GM18511 (cell line): ENCODE results near the gene EWSR1.

ENCODE experiments used
- ATAC-seq: cut with Tn5 transposase; IDR thresholded peaks from one replicate; pipeline ENCODE4 v1.9.1; 2021; ENCODE audit warnings: mild to moderate bottlenecking, moderate library complexity; ENCODE audit not compliant: unreplicated experiment

The EWSR1 gene

DNA sequence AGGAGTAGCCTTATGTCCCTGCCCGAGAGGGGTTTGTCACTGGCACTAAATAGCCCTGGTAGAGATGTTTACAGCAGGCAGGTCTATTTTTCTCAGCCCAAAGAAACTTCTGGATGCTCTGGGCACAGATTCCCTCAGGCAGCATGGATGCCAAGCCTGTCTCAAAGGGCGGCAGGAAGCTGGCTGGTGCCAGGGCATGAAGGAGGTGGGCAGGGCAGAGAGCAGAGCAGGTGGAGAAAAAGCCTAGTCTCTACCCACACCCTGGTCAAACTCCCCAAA is 34.3 kb downstream of the EWSR1 start:
- ATAC-seq = no peak

DNA sequence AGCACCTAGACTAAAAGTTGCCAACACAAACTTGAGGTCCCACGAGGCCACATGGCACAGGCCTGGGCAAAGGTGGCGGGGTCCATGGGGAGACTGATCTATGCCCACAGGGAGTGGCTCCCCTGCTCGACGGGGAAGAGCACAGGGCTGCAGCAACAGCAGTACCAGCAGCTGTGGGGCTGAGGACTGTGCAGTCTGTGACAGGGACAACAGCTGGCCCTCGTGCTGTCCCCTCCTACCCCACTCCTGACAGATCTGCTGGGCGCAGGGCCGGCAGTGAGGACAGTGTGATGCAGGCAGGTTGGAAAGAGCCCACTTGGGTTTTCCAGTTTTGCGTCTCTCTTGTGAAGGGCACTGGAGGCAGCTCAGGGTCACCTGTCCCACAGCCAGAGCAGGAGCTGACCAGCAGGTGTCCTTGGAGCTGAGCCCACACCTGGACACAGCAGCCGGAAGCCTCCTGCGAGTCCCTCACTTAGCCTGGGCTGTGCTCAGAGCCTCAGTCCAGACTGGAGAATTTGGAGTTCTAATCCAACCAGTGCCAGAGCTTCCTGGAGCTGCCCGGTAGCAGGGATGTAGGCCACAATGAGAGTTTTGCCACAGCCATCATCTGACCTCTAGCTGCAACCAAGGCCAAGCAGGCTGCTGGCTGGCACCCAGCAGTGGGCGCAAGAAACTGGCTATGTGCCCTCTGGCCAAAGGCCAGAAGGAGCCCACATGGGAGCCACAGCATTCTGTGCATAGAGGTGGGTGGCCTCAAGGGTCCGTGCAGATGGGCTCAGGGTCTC is 34.8 kb downstream of the EWSR1 start:
- ATAC-seq = no peak

DNA sequence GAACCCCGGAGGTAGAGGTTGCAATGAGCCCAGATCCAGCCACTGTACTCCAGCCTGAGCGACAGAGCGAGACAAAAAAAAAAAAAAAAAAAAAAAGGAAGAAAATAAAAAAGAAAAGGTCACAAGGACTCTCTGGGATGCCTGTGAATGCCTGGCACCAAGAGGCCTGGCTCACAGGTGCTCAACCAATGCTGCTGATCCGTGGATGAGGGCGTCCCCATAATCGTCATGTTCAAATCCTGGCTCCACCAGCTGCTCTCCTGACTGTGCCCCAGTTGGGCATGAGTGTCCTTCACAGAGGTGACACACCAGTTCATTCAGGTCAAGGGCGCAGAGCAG is 37.7 kb downstream of the EWSR1 start:
- ATAC-seq = no peak

DNA sequence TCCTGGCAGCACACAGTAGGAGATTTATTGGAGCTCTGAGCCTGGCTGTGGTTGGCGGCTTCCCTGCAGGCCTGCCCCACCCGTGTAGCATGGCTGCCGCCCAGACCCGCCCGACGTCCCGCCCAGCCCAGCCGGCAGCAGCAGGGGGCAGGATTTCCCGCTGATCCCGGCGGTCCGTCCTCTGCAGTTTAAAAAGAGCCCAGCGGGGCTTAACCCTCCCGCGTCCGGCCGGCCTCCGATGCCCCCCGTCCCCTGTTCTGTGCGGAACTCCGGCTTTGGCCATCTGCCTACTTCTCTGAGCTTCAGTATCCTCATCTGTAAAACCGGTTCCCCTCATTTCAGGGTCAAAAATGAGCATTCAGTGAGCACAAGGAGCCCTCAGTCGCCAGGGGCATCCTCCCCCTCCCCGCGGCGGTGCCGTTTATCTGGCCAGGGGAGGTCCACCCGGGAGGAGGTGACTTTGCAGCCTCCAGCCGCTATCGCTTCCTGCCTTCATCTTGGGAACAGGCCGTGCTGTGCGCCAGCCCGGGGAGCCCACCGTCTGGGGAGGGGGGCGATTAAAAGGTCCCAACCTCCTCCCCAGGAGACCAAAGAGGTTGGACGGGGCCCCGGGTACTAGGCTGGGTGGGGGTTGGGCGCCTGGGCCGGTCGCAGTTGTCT is 38.2 kb downstream of the EWSR1 start, which contains the start of gene GAS2L1:
GAS2L1 (plus strand) TSS at position 476 of the 660 bp plus-strand sequence. CDS start 1,456 bp downstream, outside the sequence.
- no peak for ATAC-seq

GRCh38 chr22:29306835-29307595 is 38.9 kb downstream of the EWSR1 start:
- ATAC-seq = no peak

GRCh38 chr22:29307596-29308147 is 39.6 kb downstream of the EWSR1 start:
- no peak for ATAC-seq

DNA sequence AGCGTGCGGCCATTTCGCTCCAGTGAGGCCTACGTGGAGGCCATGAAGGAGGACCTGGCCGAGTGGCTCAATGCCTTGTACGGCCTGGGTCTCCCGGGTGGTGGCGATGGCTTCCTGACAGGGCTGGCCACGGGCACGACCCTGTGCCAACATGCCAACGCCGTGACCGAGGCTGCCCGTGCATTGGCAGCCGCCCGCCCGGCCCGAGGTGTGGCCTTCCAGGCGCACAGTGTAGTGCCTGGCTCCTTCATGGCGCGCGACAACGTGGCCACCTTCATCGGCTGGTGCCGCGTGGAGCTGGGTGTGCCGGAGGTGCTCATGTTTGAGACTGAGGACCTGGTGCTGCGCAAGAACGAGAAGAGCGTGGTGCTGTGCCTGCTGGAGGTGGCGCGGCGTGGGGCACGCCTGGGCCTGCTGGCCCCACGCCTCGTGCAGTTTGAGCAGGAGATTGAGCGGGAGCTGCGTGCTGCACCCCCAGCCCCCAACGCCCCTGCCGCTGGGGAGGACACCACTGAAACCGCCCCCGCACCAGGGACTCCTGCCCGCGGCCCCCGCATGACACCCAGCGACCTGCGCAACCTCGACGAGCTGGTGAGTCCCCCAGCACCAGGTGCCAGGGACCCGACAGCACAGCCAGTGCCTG is 40.2 kb downstream of the EWSR1 start:
- ATAC-seq = no peak

GRCh38 chr22:29308791-29309262 is 40.8 kb downstream of the EWSR1 start:
- ATAC-seq = no peak

GRCh38 chr22:29309332-29310064 is 41.4 kb downstream of the EWSR1 start:
- no peak for ATAC-seq

DNA sequence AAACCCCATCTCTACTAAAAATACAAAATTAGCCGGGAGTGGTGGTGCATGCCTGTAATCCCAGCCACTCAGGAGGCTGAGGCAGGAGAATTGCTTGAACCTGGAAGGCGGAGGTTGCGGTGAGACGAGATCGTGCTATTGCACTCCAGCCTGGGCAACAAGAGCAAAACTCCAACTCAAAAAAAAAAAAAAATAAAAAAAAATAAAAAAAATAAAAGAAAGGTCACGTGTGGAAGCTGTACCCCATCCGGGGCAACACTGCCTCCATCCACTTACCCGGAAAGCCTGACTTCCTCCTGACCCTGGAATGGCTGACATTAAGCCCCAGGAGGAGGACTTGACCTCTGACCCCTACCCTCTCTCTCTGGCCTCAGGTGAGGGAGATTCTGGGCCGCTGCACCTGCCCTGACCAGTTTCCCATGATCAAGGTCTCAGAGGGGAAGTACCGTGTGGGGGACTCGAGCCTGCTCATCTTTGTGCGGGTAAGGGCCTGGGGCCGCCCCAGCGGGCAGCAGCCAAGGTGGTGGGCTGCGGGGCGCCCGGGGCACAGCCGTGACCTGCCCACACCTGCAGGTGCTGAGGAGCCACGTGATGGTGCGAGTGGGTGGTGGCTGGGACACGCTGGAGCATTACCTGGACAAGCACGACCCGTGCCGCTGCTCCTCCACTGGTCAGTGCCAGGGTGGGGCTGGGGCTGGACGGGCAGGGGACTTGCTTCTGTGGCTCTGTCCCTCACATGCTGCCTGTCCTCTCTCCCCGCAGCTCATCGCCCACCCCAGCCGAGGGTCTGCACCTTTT is 42.2 kb downstream of the EWSR1 start:
- ATAC-seq = no peak

- no peak for ATAC-seq
Observed at GRCh38 chr22:29310863-29311339, 42.8 kb downstream of the EWSR1 start.

GRCh38 chr22:29311464-29312217 is 43.6 kb downstream of the EWSR1 start:
- no peak for ATAC-seq

- no peak for ATAC-seq
Observed at GRCh38 chr22:29312218-29313125, 44.4 kb downstream of the EWSR1 start.

DNA sequence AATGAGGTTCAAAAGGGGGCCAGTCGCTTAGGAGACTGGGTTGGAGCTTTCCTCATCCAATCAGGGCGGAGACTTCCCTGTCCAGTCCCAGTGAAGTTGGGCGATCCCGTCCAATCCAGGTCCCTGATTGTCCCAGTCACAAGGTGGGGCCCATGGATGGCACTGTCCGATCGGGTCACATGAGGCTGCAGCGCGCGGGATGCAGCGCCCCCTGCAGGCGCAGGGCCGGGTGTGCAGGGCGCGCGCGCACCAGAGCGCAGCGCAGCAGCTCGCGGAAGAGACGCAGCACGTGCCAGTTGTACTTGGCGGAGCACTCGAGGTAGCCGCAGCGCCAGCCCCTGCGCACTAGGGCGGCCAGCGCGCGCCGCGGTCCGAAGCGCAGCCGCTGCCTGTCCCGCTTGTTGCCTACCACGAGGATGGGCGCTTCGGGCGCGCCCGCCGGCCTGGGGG is 45.1 kb downstream of the EWSR1 start:
- ATAC-seq = no peak

DNA sequence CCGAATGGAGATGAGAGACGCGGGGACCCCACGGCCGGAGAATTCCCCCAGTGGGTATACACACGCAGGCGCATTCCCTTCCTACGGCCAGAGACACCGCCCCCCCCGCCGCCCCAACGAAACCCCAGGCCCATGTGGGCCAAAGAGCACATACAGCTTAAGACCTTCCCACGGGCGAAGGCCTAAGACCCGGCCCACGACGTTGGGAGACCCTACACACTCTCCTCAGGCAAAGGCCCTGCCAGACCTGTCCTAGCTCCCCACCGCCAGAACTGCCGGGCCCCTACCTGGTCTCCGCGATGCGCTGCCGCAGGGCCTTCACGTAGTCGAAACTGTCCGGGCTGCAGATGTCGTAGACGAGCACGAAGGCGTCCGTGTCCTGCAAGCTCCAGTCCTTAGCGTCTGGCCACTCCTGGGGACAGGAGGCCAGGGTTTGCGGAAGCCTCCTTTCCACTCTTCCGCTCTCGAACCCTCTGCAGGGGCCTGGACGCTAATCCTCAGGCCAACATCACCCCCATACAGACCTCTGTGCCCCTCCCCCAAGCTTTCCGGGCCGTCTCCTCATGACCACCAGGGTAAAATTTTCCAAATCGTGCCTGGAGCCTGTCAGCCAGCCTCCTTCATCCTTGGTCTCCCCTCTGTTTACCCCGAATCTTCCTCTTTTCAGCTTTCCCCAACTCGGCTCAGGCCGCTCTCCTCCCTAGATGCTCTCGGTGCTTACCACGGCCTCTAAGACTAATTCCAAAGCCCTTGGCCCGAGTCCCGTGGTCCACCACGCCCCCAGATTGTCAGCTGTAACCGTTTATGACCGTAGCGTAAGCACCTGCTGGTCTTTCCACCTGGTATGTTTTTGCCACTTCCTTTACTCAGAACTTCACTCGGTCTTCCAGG is 45.8 kb downstream of the EWSR1 start:
- no peak for ATAC-seq

DNA sequence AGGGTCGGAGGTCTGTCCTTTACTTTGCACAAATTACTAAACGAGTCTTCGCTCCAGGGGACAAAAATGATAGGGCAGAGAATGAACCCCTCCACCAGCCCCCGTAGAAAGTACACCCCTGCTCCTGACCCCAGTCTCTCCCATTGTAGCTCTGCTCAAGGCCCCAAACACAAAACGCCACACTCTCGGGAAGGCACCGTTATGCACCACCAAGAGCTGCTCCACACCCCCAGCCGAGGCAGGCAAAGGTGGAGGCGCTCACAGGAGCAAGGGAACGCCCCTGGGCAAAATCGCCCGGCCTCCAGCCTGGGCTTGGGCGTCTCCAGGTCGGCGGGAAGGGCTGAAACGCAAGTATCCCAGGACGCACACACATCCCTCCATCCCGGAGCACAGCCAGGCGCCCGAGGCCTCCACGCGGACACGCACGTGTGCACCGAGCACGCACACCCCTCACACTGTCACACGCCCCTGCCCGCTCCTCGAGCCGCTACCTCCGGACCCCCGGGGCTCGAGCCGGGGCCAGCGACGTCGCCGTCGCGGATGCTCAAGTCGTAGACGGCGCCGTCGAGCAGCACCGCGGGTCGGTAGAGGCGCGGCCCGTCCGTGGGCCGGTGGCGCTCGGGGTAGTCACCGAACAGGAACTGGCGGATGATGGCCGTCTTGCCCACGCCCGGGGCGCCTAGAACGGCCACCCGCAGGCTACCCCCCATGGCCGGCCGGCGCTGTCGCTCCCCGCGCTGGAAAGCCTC is 46.6 kb downstream of the EWSR1 start:
- ATAC-seq = no peak
